HG02571 (cell line): ENCODE results near the gene ACTA2.

Source experiments
- ATAC-seq: cut with Tn5 transposase; IDR thresholded peaks from one replicate; pipeline ENCODE4 v1.9.1; 2021; ENCODE audit warnings: mild to moderate bottlenecking, moderate library complexity; ENCODE audit not compliant: unreplicated experiment

Gene ACTA2

GRCh38 chr10:88952647-88953111 lies at the start of gene ACTA2:
Gene ACTA2 (minus strand): TSS chr10:88952773. CDS start chr10:88948930, 3,843 bp downstream.
- no peak for ATAC-seq

DNA sequence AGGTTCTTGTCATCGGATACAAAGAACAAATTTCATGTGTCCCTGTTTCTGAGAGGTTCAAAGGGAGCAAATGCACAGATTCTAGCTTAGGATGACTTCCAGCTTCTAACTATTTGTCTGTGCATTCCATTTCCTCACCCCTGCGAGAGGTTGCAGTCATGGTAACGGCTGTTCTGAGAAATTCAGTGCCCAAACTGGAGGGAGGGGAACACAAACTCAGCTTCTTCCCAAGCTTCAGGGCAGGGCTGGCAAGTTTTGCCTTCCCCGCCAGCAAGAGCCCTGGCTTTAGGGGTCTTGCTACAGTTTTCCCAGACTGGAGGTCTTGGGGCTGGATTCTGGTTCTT lies 49.1 kb upstream of the ACTA2 start:
- no peak for ATAC-seq

GRCh38 chr10:89001024-89001728 lies 48.6 kb upstream of the ACTA2 start:
- no peak for ATAC-seq

GRCh38 chr10:88999625-89000024 lies 47.1 kb upstream of the ACTA2 start:
- no peak for ATAC-seq

DNA sequence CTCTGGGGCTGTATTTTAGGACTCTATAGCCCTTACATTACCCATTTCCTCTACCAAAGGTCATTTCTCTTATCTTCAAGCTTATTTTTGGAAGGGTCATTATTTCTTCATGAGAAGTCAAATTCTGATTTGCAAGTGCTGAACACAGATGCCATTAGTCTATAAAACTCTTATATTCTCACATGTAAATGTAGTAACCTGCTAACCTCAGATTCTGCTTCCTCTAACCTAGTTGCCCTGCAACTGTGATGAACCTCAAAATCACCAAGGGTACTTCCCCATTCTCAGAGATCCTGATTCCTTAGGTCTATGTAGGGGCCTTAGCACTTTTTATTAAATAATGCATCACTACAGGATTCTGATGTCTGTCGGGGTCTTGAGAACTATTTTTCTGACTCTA lies 44.4 kb upstream of the ACTA2 start:
- no peak for ATAC-seq

GRCh38 chr10:88995156-88995876 lies 42.7 kb upstream of the ACTA2 start:
- ATAC-seq: no peak

GRCh38 chr10:88994019-88994418 lies 41.4 kb upstream of the ACTA2 start:
- no peak for ATAC-seq

- ATAC-seq: no peak
These were observed 40.5 kb upstream of the ACTA2 start for GRCh38 chr10:88992921-88993524.

DNA sequence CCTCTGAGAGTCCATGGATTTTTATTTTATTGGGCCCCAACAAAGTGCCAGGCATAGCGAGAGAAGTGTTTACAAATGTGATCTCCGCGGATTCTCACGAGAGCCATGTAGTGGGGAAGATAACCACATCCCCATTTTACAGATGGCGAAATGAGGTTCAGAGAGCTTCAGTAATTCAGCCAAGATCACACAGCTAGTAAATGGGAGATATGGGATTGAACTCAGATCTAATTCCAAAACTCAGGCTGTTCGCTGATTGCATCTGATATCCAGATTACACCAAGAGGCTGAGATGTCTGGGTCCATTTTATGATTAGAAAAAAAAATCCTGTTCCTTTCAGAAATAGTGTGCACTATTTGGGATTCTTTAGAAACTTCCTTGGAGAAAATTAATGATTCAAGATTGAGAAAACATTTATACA lies 39.3 kb upstream of the ACTA2 start:
- no peak for ATAC-seq

- ATAC-seq: peak; percentile 52
These were observed 38.8 kb upstream of the ACTA2 start for GRCh38 chr10:88991161-88991898.

DNA sequence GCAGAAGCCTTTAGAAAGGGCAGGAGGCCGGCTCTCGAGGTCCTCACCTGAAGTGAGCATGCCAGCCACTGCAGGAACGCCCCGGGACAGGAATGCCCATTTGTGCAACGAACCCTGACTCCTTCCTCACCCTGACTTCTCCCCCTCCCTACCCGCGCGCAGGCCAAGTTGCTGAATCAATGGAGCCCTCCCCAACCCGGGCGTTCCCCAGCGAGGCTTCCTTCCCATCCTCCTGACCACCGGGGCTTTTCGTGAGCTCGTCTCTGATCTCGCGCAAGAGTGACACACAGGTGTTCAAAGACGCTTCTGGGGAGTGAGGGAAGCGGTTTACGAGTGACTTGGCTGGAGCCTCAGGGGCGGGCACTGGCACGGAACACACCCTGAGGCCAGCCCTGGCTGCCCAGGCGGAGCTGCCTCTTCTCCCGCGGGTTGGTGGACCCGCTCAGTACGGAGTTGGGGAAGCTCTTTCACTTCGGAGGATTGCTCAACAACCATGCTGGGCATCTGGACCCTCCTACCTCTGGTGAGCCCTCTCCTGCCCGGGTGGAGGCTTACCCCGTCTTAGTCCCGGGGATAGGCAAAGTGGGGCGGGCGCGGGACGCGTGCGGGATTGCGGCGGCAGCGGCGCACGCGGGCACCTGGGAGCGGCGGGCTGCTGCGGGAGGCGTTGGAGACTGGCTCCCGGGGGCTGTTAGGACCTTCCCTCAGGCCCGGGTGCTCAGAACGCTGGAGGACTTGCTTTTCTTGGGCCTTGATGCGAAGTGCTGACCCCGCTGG lies 38.0 kb upstream of the ACTA2 start, which contains the start of gene FAS:
TSS of gene FAS (plus strand) at position 415 of the 777 bp plus-strand sequence. CDS start at position 494, 79 bp downstream.
- peak; percentile 65 for ATAC-seq

DNA sequence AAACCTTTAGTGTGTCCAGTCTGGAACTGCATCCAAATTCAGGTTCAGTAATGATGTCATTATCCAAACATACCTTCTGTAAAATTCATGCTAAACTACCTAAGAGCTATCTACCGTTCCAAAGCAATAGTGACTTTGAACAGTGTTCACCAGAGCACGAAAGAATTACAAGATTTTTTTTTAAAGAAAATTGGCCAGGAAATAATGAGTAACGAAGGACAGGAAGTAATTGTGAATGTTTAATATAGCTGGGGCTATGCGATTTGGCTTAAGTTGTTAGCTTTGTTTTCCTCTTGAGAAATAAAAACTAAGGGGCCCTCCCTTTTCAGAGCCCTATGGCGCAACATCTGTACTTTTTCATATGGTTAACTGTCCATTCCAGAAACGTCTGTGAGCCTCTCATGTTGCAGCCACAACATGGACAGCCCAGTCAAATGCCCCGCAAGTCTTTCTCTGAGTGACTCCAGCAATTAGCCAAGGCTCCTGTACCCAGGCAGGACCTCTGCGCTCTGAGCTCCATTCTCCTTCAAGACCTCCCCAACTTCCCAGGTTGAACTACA lies 37.3 kb upstream of the ACTA2 start:
- ATAC-seq: peak; percentile 3

DNA sequence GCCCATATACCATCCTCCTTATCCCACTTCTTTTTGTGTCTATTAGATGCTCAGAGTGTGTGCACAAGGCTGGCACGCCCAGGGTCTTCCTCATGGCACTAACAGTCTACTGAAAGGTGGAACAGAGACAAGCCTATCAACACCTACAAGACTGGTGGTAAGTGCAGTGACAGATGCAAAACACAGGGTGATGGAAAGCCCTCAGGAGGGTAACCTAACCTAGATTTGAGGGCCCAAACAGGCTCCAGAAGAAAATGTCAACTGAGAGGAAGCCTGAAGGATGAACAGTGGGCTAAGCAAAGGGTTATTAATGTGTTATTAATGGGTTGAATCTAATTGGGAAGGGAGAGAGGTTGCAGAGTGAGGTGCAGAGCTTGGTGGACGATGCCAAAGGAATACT lies 36.9 kb upstream of the ACTA2 start:
- ATAC-seq: no peak

- ATAC-seq: no peak
These were observed 35.3 kb upstream of the ACTA2 start for GRCh38 chr10:88987840-88988239.

DNA sequence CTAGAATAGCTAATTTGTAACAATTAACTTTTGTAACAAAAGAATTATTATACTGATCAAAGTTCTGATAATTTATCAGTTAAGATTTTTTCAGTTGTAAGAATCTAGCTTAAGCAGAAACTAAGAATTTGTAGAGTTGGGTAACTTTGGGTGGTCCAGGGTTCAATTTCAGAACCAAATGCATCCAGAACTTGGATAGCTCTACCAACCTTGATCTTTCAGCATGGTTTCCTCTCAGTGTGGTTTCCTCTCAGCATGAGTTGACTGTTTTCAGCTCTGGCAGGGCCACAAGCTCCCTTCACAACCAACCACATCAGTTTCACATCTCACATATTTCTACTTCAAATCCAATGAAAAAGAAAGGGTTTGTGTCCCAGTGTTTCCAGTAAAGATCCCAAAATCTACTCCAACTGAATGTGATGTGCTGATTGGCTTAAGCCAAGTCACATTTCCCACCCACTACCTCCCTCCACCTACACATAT lies 34.7 kb upstream of the ACTA2 start:
- ATAC-seq: no peak

DNA sequence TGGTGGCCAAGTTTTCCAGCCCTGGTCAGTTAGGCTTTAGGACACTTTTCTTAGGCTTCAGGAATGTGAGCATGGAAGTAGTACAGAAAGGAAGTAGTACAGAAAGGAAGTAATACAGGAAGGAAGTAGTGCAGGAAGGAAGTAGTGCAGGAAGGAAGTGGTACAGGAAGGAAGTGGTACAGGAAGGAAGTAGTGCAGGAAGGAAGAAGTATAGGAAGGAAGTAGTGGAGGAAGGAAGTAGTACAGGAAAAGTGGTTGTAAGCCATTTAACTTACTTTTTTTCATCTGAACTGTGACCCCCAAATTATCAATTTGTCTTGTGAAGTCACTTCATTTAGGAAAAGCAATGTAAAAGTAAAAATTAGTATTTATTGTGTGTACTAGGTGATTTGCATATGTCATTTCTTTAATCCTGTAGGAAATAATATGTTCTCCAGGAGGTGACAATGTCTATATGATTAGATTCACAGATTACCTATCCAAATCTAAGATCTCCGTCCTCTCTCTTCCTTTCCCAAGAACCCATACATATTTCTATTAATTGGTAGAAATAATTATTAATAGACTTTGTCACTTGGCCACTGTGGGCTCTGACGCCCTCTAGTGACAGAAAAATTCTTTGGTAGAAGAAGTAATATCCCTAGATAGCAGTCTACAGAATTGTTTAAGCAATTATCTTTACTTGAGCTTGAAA lies 34.1 kb upstream of the ACTA2 start:
- ATAC-seq: no peak

DNA sequence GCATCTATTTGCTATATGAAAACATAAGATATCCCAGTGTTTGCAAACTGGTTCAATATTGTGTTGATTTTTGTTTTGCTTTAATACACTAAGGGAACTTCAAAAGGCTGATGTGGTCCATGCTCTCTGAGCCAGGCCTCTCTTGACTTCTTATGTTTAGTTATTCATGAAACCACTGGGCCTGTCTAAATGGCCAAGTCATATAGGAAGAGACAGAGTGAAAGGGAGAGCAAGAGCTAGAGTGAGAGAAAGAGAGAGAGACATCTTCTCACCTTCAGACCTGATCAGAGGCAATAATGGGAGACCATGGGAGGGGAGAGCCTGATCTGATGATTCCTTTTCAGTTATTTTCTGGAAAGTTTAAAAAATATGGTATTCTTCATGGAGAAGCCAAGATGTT lies 32.0 kb upstream of the ACTA2 start:
- ATAC-seq: no peak

- ATAC-seq: no peak
These were observed 31.4 kb upstream of the ACTA2 start for GRCh38 chr10:88983939-88984338.

GRCh38 chr10:88983206-88983605 lies 30.6 kb upstream of the ACTA2 start:
- ATAC-seq: no peak
